ENCODE measurements around the gene AP3S2.
"Not testable (repeated sequence)": the region's sequence is repeated elsewhere in the genome, so short reads cannot be mapped to it uniquely, and the experiment has no call there.

AP3S2 gene

DNA sequence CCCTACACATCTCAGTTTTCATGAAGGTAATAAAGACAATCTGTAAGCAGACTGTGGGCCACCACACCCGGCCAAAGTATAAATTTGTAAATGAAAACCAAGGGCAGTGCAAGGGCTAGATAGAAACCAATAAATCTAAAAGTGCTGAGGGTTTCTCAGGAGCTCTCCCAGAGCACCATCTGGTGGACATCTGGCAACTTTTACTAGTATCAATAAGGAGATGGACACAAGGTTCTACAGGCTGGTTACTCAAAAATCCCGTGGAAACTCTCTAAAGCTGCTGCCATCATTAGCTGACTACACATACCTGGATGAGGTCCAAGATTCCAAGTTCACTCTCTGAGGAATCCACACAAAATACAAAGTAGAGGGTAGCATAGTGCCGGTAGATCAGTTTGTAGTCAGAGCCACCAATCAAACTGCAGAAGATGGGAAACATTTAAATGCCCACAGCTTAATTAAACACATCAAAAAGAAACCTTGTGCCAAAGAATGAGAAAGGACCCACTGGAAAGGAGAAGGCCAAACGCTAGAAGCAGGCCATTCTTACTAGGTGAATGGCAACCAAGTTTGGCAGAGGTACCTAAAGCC lies 5.5 kb downstream of the AP3S2 start:
- Histone ChIP-seq H3K4me1 (ENCODE audit: control insufficient read depth in 1 of 2, insufficient read depth in 2 of 2, low read length in 2 of 2) (peaks cover 8 to 9% of the 10 kb centered on the region in 2 donors), H3K36me3 (ENCODE audit: control insufficient read depth in 1 of 2, insufficient read depth in 2 of 2, low read length in 2 of 2) (peaks cover 9 to 40% of the 10 kb centered on the region in 2 donors), H3K9ac (ENCODE audit: low read depth in 1 of 2, low read length in 2 of 2) (no peak overlapping the region), H3K4me3 (ENCODE audit: low read depth in 1 of 2, low read length in 2 of 2) (no peak overlapping the region), H3K27me3 (ENCODE audit: control insufficient read depth in 1 of 2, insufficient read depth in 2 of 2, low read length in 2 of 2) (no peaks in the 10 kb centered on the region), H3K27ac (ENCODE audit: low read depth, low read length) (no peak overlapping the region), H3K9me3 (ENCODE audit: control insufficient read depth in 1 of 2, low read length in 2 of 2) (no peaks in the 10 kb centered on the region)

DNA sequence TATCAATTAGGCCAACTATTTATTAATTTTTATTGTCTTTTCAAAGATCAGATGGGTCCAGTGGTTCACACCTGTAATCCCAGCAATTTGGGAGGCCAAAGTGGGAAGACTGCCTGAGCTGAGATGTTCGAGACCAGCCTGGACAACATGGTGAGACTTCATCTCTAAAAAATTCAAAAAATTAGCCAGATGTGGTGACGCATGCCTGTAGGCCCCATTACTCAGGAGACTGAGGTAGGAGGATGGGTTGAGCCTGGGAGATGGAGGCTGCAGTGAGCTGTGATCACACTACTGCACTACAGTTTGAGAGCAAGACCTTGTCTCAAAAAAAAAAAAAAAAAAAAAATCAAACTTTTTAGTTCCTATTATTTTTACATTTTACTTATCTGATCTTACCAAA lies 8.2 kb downstream of the AP3S2 start:
- peaks cover 9 to 62% of the 10 kb centered on the region in 2 donors for H3K36me3 ChIP-seq (ENCODE audit: control insufficient read depth in 1 of 2, insufficient read depth in 2 of 2, low read length in 2 of 2)
- H3K27me3 ChIP-seq (ENCODE audit: control insufficient read depth in 1 of 2, insufficient read depth in 2 of 2, low read length in 2 of 2) = no peaks in the 10 kb centered on the region
- H3K27ac ChIP-seq (ENCODE audit: low read depth, low read length) = no peak overlapping the region
- no peaks in the 10 kb centered on the region for H3K9me3 ChIP-seq (ENCODE audit: control insufficient read depth in 1 of 2, low read length in 2 of 2)
- H3K4me1 ChIP-seq (ENCODE audit: control insufficient read depth in 1 of 2, insufficient read depth in 2 of 2, low read length in 2 of 2) = peaks cover 0 to 4% of the 10 kb centered on the region in 2 donors
- H3K9ac ChIP-seq (ENCODE audit: low read depth in 1 of 2, low read length in 2 of 2) = no peak overlapping the region
- no peak overlapping the region for H3K4me3 ChIP-seq (ENCODE audit: low read depth in 1 of 2, low read length in 2 of 2)

DNA sequence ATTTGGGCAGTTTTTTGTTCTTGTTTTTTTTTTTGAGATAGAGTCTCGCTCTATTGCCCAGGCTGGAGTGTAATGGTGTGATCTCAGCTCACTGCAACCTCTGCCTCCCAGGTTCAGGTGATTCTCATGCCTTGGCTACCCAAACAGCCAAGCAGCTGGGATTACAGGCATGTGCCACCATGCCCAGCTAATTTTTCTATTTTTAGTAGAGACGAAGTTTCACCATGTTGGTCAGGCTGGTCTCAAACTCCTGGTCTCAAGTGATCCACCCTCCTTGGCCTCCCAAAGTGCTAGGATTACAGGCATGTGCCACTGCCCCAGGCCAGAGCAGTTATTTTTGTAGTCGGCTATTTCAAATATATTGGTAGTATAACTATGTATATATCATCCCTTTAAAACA lies 8.6 kb downstream of the AP3S2 start:
- H3K27ac ChIP-seq (ENCODE audit: low read depth, low read length); H3K4me1 ChIP-seq (ENCODE audit: control insufficient read depth in 1 of 2, insufficient read depth in 2 of 2, low read length in 2 of 2); H3K27me3 ChIP-seq (ENCODE audit: control insufficient read depth in 1 of 2, insufficient read depth in 2 of 2, low read length in 2 of 2); H3K4me3 ChIP-seq (ENCODE audit: low read depth in 1 of 2, low read length in 2 of 2); H3K9ac ChIP-seq (ENCODE audit: low read depth in 1 of 2, low read length in 2 of 2); H3K9me3 ChIP-seq (ENCODE audit: control insufficient read depth in 1 of 2, low read length in 2 of 2): not testable (repeated sequence)
- peaks cover 9 to 62% of the 10 kb centered on the region in 2 donors for H3K36me3 ChIP-seq (ENCODE audit: control insufficient read depth in 1 of 2, insufficient read depth in 2 of 2, low read length in 2 of 2)

DNA sequence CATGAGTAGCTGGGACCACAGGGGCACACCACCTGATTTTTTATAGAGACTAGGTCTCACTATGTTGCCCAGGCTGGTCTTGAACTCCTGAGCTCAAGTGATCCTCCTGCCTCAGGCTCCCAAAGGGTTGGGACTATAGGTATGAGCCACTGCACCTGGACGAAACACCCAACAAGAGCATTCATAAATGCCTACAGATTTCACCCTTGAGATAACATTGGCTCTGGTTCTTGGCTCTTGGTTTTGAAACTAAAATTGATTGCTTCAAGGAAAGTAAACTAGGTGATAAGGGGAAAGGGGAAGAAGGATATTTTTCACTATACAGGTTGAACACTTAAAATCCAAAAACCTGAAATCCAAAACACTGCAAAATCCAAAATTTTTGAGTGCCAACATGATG lies 10.3 kb downstream of the AP3S2 start:
- Histone ChIP-seq H3K9me3 (ENCODE audit: control insufficient read depth in 1 of 2, low read length in 2 of 2) (no peaks in the 10 kb centered on the region), H3K4me3 (ENCODE audit: low read depth in 1 of 2, low read length in 2 of 2) (no peak overlapping the region), H3K4me1 (ENCODE audit: control insufficient read depth in 1 of 2, insufficient read depth in 2 of 2, low read length in 2 of 2) (peaks cover 0 to 4% of the 10 kb centered on the region in 2 donors), H3K36me3 (ENCODE audit: control insufficient read depth in 1 of 2, insufficient read depth in 2 of 2, low read length in 2 of 2) (peaks cover 4 to 62% of the 10 kb centered on the region in 2 donors), H3K9ac (ENCODE audit: low read depth in 1 of 2, low read length in 2 of 2) (no peak overlapping the region), H3K27ac (ENCODE audit: low read depth, low read length) (no peak overlapping the region), H3K27me3 (ENCODE audit: control insufficient read depth in 1 of 2, insufficient read depth in 2 of 2, low read length in 2 of 2) (no peaks in the 10 kb centered on the region)

DNA sequence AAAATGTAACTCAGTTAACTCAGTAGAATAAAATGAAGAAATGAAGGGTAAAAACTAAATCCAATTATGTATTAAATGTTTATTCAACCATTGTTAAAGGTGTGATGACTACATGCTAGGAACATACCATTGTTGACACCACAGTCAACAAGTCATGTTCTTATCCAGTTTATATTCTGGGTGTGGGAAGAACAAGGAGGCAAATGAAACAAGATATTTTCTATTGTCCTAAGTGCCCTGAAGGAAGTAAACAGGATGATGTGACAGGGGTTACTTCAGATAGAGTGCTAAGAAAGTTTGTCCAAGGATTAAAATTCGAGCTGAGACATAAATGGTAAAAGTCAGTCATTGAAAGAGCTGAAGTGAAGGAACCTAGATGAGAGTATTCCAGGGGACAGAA lies 13.1 kb downstream of the AP3S2 start:
- H3K9ac ChIP-seq (ENCODE audit: low read depth in 1 of 2, low read length in 2 of 2) = no peak overlapping the region
- no peaks in the 10 kb centered on the region for H3K4me1 ChIP-seq (ENCODE audit: control insufficient read depth in 1 of 2, insufficient read depth in 2 of 2, low read length in 2 of 2)
- no peaks in the 10 kb centered on the region for H3K27me3 ChIP-seq (ENCODE audit: control insufficient read depth in 1 of 2, insufficient read depth in 2 of 2, low read length in 2 of 2)
- H3K27ac ChIP-seq (ENCODE audit: low read depth, low read length) = no peak overlapping the region
- H3K36me3 ChIP-seq (ENCODE audit: control insufficient read depth in 1 of 2, insufficient read depth in 2 of 2, low read length in 2 of 2) = peaks cover 0 to 62% of the 10 kb centered on the region in 2 donors
- no peaks in the 10 kb centered on the region for H3K9me3 ChIP-seq (ENCODE audit: control insufficient read depth in 1 of 2, low read length in 2 of 2)
- no peak overlapping the region for H3K4me3 ChIP-seq (ENCODE audit: low read depth in 1 of 2, low read length in 2 of 2)

DNA sequence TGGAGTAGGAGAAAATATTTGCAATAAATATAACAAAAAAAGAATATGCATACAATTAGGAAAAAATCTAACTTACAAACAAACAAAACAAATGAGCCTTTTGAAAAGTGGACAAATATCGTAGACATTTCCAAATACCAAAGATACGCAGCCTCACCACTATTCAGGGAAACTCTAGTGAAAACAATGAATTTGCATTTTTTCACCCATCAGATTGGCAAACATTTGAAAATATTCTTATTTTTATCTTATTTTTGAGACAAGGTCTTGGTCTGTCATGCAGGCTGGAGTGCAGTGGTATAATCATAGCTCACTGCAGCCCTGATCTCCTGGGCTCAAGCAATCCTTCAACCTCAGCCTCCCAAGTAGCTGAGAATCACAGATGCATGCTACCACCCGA lies 15.5 kb downstream of the AP3S2 start:
- no peak overlapping the region for H3K4me3 ChIP-seq (ENCODE audit: low read depth in 1 of 2, low read length in 2 of 2)
- no peaks in the 10 kb centered on the region for H3K27me3 ChIP-seq (ENCODE audit: control insufficient read depth in 1 of 2, insufficient read depth in 2 of 2, low read length in 2 of 2)
- peaks cover 0 to 5% of the 10 kb centered on the region in 2 donors for H3K4me1 ChIP-seq (ENCODE audit: control insufficient read depth in 1 of 2, insufficient read depth in 2 of 2, low read length in 2 of 2)
- H3K9me3 ChIP-seq (ENCODE audit: control insufficient read depth in 1 of 2, low read length in 2 of 2) = no peaks in the 10 kb centered on the region
- H3K9ac ChIP-seq (ENCODE audit: low read depth in 1 of 2, low read length in 2 of 2) = no peak overlapping the region
- H3K27ac ChIP-seq (ENCODE audit: low read depth, low read length) = no peak overlapping the region
- peaks cover 0 to 54% of the 10 kb centered on the region in 2 donors for H3K36me3 ChIP-seq (ENCODE audit: control insufficient read depth in 1 of 2, insufficient read depth in 2 of 2, low read length in 2 of 2)

DNA sequence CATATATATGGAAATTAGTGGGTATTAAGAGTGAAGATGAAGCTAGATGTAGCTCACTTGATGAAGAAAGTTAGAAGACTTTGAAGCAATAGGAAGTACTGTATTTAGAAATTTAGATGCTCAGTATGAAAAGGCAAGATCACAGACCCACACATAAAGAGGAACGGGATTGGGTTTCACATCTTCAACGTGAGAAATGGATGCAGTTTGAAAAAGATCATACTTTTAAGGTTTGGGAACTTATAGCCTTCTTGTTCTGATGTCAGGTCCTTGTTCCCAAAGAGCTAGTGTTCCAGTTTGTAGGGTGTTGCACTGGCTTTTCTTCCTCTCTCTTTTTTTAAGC lies 16.7 kb downstream of the AP3S2 start:
- Histone ChIP-seq H3K27me3 (ENCODE audit: control insufficient read depth in 1 of 2, insufficient read depth in 2 of 2, low read length in 2 of 2) (no peaks in the 10 kb centered on the region), H3K4me1 (ENCODE audit: control insufficient read depth in 1 of 2, insufficient read depth in 2 of 2, low read length in 2 of 2) (peaks cover 0 to 5% of the 10 kb centered on the region in 2 donors), H3K9me3 (ENCODE audit: control insufficient read depth in 1 of 2, low read length in 2 of 2) (no peaks in the 10 kb centered on the region), H3K36me3 (ENCODE audit: control insufficient read depth in 1 of 2, insufficient read depth in 2 of 2, low read length in 2 of 2) (peaks cover 4 to 48% of the 10 kb centered on the region in 2 donors), H3K4me3 (ENCODE audit: low read depth in 1 of 2, low read length in 2 of 2) (no peak overlapping the region), H3K27ac (ENCODE audit: low read depth, low read length) (no peak overlapping the region), H3K9ac (ENCODE audit: low read depth in 1 of 2, low read length in 2 of 2) (no peak overlapping the region)

DNA sequence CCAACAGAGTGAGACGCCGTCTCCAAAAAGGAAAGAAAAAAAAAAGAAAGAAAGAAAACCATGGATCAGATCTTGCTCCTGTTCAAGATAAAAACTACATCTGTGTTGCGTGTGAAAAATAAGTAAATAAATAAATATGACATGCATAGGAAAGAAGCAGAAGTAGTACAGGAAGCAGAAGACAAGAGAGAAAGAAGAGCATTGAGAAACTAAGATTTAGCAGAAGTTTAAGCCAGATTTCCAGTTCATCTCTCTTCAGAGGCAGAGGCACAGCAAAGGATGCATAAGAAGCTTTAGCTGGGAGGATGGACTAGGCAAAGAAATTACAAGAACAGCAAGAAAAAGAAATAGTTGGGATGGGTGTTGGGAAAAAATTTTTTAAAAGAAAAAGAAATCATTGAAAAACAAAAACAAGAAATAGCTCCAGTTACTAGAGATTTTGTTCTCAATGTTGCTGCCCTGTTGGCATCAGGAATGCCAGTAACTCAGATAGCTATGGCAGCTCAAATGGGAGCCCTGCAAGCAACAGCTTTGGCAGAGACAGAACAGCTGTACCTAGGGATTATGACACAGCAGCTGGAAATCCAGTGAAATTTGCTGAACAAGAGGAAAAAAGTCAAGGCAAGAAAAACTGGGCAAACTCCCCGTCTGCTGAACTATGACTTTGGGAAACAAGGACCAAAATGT lies 17.3 kb downstream of the AP3S2 start:
- H3K4me3 ChIP-seq (ENCODE audit: low read depth in 1 of 2, low read length in 2 of 2) = no peak overlapping the region
- H3K9ac ChIP-seq (ENCODE audit: low read depth in 1 of 2, low read length in 2 of 2) = no peak overlapping the region
- no peak overlapping the region for H3K27ac ChIP-seq (ENCODE audit: low read depth, low read length)
- H3K9me3 ChIP-seq (ENCODE audit: control insufficient read depth in 1 of 2, low read length in 2 of 2) = no peaks in the 10 kb centered on the region
- H3K36me3 ChIP-seq (ENCODE audit: control insufficient read depth in 1 of 2, insufficient read depth in 2 of 2, low read length in 2 of 2) = peaks cover 6 to 46% of the 10 kb centered on the region in 2 donors
- peaks cover under 1 to 5% of the 10 kb centered on the region in 2 donors for H3K4me1 ChIP-seq (ENCODE audit: control insufficient read depth in 1 of 2, insufficient read depth in 2 of 2, low read length in 2 of 2)
- H3K27me3 ChIP-seq (ENCODE audit: control insufficient read depth in 1 of 2, insufficient read depth in 2 of 2, low read length in 2 of 2) = no peaks in the 10 kb centered on the region

DNA sequence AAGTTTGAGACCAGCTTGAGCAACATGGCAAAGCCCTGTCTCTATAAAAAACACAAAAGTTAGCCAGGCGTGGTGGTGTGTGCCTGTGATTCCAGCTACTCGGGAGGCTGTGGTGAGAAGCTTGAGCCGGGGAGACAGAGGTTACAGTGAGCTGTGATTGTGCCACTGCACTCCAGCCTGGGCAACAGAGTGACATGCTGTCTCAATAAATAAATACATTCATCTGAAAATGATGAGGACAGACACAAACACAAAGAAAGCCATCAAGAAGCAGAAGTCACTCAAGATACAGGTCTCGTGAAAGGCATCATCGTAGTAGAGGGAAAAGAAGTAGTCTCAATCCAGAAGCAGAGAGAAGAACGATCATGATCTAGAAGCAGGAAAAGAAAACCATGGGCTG lies 18.1 kb downstream of the AP3S2 start:
- H3K9me3 ChIP-seq (ENCODE audit: control insufficient read depth in 1 of 2, low read length in 2 of 2) = no peaks in the 10 kb centered on the region

DNA sequence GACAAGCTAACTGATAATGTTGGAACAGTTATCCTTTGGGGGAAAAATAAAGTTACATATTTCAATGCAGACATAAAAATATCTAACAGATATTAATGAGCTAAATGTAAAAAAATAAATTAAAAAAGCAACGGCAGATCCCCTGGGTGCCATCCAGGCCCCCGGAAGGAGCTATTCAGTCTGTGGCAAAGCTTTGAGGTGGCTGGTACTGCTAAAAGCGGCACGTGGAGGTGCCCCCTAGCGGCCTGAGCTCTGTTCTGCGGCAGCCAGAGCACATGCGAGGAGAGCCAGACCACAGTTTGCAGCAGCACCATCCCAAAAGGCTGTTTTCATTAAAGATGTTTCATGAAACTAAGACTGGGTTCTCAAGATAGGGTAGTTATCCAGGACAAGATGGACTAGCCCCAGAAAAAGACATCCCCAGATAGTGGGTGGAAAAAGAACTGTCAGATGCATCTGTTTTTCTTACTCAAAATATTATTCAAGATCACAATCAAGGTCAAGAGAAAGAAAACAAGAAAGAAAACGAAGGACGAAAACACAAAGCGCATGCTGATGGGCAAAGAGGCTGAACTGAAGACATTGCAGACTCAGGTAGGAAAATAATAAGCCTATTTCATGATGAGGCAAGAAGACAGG lies 18.7 kb downstream of the AP3S2 start:
- Histone ChIP-seq H3K4me3 (ENCODE audit: low read depth in 1 of 2, low read length in 2 of 2) (no peak overlapping the region), H3K36me3 (ENCODE audit: control insufficient read depth in 1 of 2, insufficient read depth in 2 of 2, low read length in 2 of 2) (peaks cover 10 to 46% of the 10 kb centered on the region in 2 donors), H3K27ac (ENCODE audit: low read depth, low read length) (no peak overlapping the region), H3K9me3 (ENCODE audit: control insufficient read depth in 1 of 2, low read length in 2 of 2) (no peaks in the 10 kb centered on the region), H3K27me3 (ENCODE audit: control insufficient read depth in 1 of 2, insufficient read depth in 2 of 2, low read length in 2 of 2) (no peaks in the 10 kb centered on the region), H3K4me1 (ENCODE audit: control insufficient read depth in 1 of 2, insufficient read depth in 2 of 2, low read length in 2 of 2) (peaks cover 9 to 15% of the 10 kb centered on the region in 2 donors), H3K9ac (ENCODE audit: low read depth in 1 of 2, low read length in 2 of 2) (no peak overlapping the region)

More for the DNA sequence above, 18.1 kb downstream of the AP3S2 start:
- no peak overlapping the region for H3K4me3 ChIP-seq (ENCODE audit: low read depth in 1 of 2, low read length in 2 of 2)
- H3K36me3 ChIP-seq (ENCODE audit: control insufficient read depth in 1 of 2, insufficient read depth in 2 of 2, low read length in 2 of 2) = peaks cover 10 to 39% of the 10 kb centered on the region in 2 donors
- no peak overlapping the region for H3K27ac ChIP-seq (ENCODE audit: low read depth, low read length)
- no peak overlapping the region for H3K9ac ChIP-seq (ENCODE audit: low read depth in 1 of 2, low read length in 2 of 2)
- no peaks in the 10 kb centered on the region for H3K27me3 ChIP-seq (ENCODE audit: control insufficient read depth in 1 of 2, insufficient read depth in 2 of 2, low read length in 2 of 2)
- H3K4me1 ChIP-seq (ENCODE audit: control insufficient read depth in 1 of 2, insufficient read depth in 2 of 2, low read length in 2 of 2) = peaks cover 5 to 8% of the 10 kb centered on the region in 2 donors
